Sciatic nerve (tissue), 2 donors: ENCODE measurements around the gene SLC13A5. TPM values are rescaled to one million over a fixed set of nuclear protein-coding genes. Genes with fewer than 3 reads are reported as not detected.

Experiments
- ATAC-seq: fragments of 200-7000 bp; cut with Tn5 transposase; one replicate; pipeline ENCODE4 v1.9.1; 2020; ENCODE audit warnings: mild to moderate bottlenecking, moderate library complexity
- DNase-seq: peaks from one replicate; pipeline ENCODE4 v3.0.0-alpha.2; 2020; ENCODE audit warnings: low spot score
- intact Hi-C: fragments of 100-400 bp; cut with DNase I; formaldehyde crosslinking; loops from one replicate; pipeline ENCODE4 v1.14.2; 2022
- total RNA-seq: library from RNA; stranded (reverse); fragmentation: NEBNext Ultra II Directional; extraction: Animal tissue kit (Norgen Biotek cat#: 25700); gene quantifications from one replicate; pipeline ENCODE4 v1.2.1, GENCODE V29; 2021
- donor health status: DM: no; HTN: no; CAD: no.
- donor health status: DM: no; HTN: no; CAD: no.

SLC13A5 gene
- total RNA-seq, 1 donor from 2014 or later, result 0.62 TPM

DNA sequence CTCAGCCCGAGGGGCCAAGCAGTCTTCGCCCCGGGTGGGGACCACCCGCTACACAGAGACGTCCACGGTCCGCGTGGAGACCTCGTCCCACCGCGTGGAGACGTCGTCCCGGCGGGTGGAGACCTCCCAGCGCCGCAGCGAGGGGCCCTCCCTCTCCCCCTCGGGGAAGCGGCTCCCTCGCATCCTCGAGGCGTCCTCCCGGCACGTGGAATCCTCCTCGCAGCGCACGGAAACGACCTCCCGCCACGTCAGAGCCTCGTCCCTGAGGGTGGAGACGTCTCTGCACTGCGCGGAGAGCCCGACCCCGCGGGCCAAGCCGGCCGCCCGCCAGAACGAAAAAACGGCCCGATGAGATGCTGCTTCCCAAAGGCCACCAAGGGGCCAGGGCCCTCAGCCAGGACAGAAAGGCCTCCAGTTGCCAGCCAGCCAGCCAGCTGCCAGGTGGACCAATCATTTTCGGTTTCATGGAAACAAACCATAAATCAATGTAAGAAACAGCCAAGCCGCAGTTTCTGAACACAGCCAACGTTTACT is 61.2 kb downstream of the SLC13A5 start:
- DNase-seq (peak; percentile 82), ATAC-seq (peak; percentile 89)
- intact Hi-C loops, result no loop called here

DNA sequence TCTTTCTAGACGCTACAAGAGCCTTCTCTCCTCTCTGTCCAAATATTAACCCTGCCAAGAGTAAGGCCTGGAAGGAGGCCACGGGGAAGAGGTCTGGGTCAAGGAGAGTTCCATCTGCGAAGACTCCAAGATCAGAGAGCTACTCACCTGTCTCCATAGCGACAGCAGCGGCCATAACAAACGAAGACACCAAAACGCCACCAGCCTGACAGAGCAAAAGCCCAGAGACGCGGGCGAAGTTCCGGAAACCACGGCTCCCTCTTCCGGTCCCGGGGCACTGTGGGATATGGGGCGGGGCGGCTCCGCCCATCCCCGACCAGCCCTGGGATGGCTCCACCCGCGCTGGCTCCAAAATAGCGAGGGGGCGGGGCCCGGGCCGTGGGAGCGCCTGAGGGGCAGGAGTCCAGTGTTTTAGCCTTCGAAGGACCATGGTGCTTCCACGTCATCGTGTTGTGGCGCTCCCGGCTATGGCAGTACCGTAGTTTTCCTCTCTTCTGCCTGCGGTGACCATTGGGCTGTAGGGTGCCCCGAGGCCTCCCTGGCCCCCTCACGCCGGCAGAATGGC is 61.7 kb downstream of the SLC13A5 start, which contains the start of the genes C17orf100 and MED31:
Gene C17orf100 (plus strand): TSS at position 409 of the 565 bp plus-strand sequence. CDS start 152 bp downstream, at position 561.
Gene MED31 (minus strand): TSS at position 252 of the 565 bp plus-strand sequence. CDS start 77 bp downstream, at position 175.
- intact Hi-C loops, result no loop called here
- ATAC-seq (peak; percentile 98), DNase-seq (peak; percentile 96)

DNA sequence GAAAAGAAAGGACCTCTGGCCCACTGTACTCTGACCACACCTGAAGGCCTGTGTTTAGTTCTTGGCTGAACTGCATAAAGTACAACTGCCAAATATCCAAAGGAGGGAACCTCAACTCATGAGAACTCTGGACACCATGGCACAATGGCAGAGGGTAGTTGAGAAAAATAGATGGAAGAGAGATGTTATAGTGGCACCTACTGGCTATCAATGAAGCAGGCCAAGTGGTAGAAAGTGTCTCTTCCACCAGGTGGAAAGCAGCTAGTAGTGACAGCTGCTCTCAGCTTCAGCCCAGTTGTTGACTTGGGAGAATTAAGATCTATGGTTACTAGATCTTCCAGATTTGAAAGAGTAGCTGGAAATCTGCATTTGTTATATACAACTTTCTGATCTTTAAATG is 65.0 kb downstream of the SLC13A5 start:
- ATAC-seq (no peak), DNase-seq (no peak)
- intact Hi-C loops, result no loop called here

DNA sequence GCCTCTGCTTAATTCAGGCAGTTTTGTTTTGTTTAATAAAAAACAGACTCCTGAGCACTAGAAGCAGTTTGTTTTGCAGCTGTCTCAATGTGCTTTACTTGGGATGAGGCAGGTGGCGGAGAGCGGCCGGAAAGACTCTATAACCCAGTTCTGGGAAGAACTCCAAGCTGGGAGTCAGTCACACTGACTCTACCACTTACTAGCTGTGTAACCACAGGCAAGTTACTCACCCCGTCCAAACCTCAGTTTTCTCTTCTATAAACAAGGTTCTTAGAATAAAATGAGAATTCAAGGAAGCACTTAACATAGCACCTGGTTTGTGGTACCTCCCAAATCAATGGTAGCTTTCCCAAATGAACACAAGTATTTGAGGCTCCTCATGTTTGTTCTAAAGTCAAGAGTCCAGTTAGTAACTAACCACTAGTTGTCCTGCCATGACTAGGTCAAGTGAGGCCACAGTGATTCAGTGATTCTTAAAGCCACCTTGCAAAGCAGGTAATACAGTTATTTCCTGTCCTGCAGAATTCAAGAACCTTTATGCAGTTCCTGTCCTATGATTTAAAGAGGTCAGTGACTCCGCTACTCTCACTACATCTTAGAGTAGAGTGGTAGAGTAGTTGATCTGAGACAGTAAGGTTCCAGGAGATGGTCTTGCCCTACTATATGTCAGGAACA is 69.6 kb downstream of the SLC13A5 start:
- ATAC-seq (no peak), DNase-seq (no peak)
- intact Hi-C loops, result no loop called here

DNA sequence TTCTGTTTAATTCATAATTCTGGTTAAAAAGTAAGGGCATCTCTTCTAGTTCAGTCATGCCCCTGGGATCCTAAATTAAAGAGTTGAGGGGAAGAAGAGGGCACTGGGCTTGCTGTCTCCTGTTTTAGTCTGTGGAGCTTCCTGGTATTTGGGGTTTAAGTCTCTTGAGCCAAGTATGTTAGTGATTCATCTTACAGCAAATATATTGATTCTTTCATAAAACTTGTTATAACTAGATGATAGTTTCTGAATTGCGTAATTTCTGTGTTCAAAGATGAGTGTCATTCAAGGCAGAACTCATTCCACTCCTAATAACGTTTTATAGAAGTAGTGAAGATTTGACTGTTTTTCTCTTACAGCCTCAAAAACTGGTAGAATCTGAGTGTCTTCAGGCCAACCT is 70.6 kb downstream of the SLC13A5 start:
- ATAC-seq, result no peak
- DNase-seq, result no peak
- intact Hi-C loops, result no loop called here

DNA sequence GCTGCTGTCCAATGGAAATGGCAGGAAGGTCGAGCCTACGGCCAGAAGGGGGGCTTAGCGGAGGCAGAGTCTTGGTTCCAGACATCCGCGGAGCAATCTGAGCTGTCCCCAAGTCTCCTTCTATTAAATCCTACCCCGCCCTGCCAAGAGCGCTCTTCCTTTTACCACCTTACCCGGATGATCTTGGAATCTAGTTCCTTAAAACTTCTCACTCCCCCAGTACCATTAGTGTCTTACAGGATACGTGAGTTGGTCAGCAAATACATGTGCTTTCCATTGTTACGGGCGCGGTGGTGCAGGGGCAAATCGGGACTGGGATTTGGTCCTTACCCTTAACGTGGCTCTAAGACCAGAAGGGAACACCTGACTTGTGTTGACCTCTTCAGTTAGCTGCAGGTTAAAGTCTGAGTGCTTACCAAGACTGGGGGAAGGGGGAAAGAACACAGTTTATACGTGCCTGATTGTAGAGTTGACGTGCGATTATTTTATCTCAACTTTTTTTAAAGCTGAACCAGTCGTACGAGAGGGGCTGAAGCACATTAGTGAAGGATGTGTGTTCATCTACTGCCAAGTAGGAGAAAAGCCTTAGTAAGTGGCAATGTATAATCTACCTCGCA is 71.8 kb downstream of the SLC13A5 start:
- intact Hi-C loops, result no loop called here
- ATAC-seq, result peak; percentile 20
- no peak for DNase-seq

DNA sequence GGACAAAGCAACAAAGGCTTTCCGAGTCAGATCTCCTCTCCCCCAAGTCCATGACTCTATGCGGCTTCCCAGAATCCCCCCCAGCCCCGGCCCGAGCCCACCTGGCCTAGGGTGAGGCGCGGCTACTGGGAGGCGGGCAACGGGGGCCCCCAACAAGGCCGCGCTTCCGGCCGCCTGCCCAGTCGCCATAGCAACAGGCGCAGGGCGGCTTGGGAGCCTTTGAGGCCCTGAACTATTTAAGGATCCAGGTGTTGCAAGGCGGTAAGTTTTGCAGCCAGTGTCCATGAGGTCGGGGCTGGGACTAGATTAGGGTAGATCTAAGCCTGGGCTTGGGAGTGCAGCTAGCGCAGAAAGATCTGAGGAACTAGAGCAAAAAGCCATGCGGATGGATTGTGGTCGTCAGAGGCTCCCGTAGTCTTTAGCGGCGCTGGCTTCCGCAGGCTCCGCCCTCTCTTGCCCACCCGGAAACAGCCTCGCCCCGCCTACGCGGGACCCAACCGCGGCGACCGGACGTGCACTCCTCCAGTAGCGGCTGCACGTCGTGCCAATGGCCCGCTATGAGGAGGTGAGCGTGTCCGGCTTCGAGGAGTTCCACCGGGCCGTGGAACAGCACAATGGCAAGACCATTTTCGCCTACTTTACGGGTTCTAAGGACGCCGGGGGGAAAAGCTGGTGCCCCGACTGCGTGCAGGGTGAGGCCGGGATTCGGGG is 72.5 kb downstream of the SLC13A5 start, which contains the start of the genes KIAA0753 and TXNDC17:
Gene KIAA0753 (minus strand): TSS at position 176 of the 711 bp plus-strand sequence. CDS start 5,608 bp downstream, outside the sequence.
Gene TXNDC17 (plus strand): TSS at position 525 of the 711 bp plus-strand sequence. CDS start 23 bp downstream, at position 548.
- intact Hi-C loops, result no loop called here
- DNase-seq (peak; percentile 95), ATAC-seq (peak; percentile 99)

DNA sequence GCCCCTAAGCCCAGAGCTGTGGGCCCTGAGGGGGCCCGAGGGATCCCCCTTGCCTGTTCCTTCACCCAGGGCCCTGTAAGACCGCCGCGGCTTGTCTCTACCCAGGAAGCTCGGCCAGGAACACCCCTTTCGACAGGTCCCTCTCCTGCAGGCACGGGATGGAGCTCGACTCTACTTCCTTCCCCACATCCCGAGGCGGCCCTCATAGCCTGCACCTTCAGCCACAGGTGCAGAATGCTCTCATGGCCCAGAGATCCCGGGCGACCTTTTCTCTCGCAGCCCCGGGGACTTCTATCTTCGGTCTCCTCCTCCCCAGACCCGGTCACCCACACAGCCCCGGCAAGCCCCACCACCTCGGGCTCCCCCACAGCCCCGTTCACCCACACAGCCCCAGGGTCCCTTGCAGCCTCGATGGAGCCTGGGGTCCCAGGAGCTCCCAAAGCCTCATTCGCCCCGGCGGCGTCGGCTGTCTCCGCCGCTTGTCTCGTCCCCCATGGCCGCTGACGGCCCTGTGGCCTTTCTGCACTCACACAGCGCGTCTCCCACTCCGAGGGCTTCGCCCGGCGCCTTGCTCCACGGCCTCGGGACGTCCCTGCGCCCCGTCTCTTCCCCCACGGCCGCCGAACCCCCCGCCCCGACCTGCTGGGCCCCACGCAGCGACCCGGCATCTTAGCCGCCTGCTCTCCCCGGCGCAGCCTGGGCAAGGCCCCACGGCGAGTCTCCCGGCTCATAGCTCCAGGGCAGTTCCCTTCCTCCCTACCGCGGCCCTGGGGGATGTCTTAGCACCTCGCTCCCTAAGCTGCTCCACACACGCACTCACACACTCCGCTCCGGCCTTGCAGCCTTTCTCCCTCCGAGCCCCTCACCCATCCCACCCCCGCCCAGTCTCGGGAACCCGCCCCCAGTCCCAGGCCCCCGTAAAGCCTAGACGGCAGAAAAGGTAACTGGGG is 73.3 kb downstream of the SLC13A5 start:
- intact Hi-C loops, result no loop called here
- DNase-seq (no peak), ATAC-seq (peak; percentile 57)

DNA sequence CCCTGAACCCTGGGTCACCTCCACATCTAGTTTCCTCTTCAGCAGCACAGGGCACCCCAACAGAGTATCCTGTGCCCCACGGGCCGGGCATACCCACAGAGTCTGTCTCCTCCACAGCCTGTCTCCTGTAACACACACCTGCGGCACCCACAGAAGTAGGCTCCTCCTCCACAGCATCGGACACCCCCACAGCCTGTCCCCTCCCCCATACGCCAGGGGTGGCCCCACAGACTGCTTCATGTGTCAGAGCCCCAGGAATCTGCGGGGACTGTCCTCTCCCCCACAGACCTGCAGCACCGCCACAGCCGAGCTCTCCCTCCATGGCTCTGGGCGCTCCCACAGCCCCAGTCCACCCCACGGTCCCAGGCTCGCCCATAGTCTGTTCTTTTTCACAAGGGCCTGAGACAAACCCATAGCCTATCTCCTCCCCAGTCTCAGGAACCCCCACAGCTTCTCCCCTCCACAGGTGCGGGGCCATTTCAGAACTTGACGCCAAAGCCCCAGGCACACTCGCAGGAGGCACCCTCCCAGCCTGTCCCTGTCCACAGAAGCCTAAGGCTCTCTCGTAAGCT is 74.1 kb downstream of the SLC13A5 start:
- DNase-seq, result no peak
- intact Hi-C loops, result no loop called here
- no peak for ATAC-seq

DNA sequence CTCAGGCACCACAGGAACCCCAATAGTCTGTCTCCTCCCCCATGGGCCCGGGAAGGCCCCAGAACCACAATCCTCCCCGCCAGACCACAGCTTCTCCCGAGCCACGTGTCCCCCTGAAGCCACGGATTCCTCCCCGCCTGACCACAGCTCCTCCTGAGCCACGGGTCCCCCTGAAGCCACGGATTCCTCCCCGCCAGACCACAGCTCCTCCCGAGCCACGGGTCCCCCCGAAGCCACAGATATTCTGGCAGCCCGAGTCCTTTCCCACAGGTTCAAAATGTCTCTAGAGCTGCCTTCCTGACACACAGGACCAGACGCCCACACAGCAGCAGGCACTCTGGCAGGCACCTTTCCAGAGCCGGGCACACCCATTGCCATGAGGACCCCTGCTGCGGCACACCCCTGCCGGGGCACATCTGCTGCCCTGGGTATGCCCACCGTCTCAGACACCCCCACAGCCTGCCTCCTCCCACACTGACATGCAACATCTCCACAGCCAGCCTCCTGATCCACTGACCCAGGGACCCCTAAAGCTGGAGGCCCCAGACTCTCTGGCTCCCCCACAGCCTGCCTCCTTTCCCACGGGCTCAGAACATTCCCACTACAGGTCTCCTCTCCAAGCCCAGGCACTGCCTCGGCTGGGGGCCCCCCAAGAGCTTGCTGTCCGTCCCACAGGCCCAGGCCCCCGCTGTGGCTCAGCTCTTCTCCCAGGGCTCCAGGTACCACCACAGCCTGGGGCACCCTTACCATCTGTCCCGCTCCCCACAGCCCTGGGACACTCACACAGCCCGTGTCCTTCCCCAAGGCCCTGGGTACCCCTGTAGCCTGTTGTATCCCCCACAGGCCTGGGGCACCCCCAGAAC is 74.9 kb downstream of the SLC13A5 start:
- intact Hi-C loops, result no loop called here
- DNase-seq, result no peak
- no peak for ATAC-seq

DNA sequence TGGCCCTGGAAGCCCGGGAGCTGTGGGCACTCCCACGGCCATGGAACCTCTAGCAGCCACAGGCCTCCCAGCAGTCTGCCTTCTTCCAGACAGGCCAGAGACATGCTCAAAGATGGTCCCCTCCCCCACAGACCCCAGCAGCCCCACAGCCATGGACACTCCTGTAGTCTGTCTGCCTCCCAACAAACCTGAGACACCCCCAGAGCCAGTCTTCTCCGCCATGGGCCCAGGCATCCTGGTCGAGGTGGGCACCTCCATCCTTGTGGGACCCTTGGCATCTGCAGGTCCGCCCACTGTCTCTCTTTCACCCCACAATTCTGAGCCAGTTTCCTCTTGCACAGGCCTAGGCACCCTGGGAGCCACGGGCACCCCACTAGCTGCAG is 75.7 kb downstream of the SLC13A5 start:
- intact Hi-C loops, result no loop called here
- ATAC-seq, result no peak
- DNase-seq, result no peak

DNA sequence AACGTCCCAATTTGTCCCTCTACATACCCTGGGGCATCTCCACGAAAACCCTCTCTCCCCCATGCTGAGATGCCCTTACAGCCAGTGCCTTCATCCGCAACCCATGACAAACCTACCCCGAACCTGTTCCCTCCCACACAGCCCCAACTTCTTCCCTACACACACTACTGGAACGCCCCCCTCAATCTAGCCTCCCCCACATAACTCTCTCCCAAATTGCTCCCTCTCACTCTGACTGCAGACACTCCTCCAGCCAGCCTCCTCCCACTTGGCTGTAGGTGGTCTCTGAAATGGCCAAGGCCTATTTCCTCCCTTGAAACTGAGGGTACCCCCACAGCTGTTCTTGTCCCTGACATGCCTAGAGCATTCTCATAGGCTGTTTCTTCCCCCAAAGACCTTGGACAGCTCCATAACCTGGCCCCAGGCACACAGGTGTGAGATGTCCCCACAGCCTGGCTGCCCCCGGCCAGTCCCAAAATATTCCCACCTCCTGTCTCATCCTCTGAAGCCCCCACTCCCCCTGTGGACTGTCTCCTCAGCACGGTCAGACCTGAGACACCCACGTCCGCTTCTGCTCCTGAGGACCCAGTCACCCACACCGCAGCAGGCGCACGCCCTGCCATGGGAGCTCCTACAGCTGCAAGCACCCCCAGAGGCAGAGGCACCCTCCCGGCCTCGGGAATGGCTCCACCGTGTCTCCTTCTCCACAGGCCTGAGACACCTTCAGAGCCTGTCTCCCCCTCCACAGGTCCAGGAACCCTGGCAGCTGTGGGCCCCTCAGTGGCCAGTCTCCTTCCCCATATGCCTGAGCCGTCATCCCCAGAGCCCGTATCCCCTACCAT is 76.3 kb downstream of the SLC13A5 start:
- no peak for ATAC-seq
- no peak for DNase-seq
- intact Hi-C loops, result no loop called here

DNA sequence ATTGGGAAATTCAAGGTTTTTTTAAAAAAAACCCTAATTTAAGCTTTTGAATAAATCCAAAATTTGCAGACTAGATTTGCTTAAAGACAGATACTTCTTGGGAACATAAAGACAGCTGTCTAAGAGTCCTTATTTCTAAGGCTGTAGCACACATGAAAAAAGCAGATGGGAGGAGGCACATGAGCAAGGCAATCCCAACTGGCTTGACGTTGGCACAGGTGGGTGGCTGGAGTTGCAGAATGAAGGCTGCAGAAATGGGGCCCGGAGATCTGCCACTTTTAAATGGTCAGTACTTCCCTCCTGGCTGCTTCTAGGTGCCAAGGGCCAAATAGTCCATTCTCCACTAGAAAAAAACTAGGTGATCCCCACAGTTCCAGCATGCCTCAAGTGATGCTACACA is 77.1 kb downstream of the SLC13A5 start:
- ATAC-seq (no peak), DNase-seq (no peak)
- intact Hi-C loops, result no loop called here
